Endothelial cell of coronary artery (primary cell): ENCODE measurements around the gene NEK6. TPM values are rescaled to one million over a fixed set of nuclear protein-coding genes. Genes with fewer than 3 reads are reported as not detected.

Source experiments
- total RNA-seq: library from RNA; depleted of rRNA; stranded (reverse); fragments of >200 nt; gene quantifications from 2 replicates; pipeline ENCODE4 v1.2.3, GENCODE V29; 2014

The NEK6 gene
- total RNA-seq, result 38.2 and 103 TPM in 2 replicates

GRCh38 chr9:124257844-124258606 lies at the start of gene NEK6:
TSS of gene NEK6 (plus strand) at chr9:124257949. CDS start at chr9:124301965, 44,016 bp downstream.

Other genes with a start within 250 kb of the NEK6 start
- not detected in 2 replicates for gene LHX2, start 246.2 kb upstream of the NEK6 start, total RNA-seq
- 269 and 344 TPM in 2 replicates for gene PSMB7, start 157.5 kb downstream of the NEK6 start, total RNA-seq
- gene ADGRD2, start 192.5 kb downstream of the NEK6 start, total RNA-seq, result not detected in 2 replicates
- gene NR5A1, start 249.4 kb downstream of the NEK6 start, total RNA-seq, result not detected in 2 replicates